PFSK-1 (cell line): ENCODE results near the gene MAGI1.

Experiments
- POLR2AphosphoS5 ChIP-seq: IDR thresholded peaks from 2 replicates; pipeline ENCODE4 v1.6.1; 2012; ENCODE audit warnings: low read depth, mild to moderate bottlenecking, control low read depth, low read length, moderate library complexity
- SIN3A ChIP-seq: IDR thresholded peaks from 2 replicates; pipeline ENCODE4 v1.6.1; 2012; ENCODE audit warnings: mild to moderate bottlenecking, low read length, moderate library complexity, borderline replicate concordance; ENCODE audit not compliant: insufficient read depth
- TF ChIP-seq, protein P1 (sequence below), 2 experiments: IDR thresholded peaks; 2 replicates each; pipeline versions ENCODE4 v1.6.1 to v1.8.0; 2011 to 2012; ENCODE audit warnings: low read depth in 2 of 2, low read length in 2 of 2, control low read depth in 1 of 2, inconsistent platforms in 1 of 2, mild to moderate bottlenecking in 1 of 2, moderate library complexity in 1 of 2; ENCODE audit not compliant: insufficient read depth in 1 of 2

DNA sequence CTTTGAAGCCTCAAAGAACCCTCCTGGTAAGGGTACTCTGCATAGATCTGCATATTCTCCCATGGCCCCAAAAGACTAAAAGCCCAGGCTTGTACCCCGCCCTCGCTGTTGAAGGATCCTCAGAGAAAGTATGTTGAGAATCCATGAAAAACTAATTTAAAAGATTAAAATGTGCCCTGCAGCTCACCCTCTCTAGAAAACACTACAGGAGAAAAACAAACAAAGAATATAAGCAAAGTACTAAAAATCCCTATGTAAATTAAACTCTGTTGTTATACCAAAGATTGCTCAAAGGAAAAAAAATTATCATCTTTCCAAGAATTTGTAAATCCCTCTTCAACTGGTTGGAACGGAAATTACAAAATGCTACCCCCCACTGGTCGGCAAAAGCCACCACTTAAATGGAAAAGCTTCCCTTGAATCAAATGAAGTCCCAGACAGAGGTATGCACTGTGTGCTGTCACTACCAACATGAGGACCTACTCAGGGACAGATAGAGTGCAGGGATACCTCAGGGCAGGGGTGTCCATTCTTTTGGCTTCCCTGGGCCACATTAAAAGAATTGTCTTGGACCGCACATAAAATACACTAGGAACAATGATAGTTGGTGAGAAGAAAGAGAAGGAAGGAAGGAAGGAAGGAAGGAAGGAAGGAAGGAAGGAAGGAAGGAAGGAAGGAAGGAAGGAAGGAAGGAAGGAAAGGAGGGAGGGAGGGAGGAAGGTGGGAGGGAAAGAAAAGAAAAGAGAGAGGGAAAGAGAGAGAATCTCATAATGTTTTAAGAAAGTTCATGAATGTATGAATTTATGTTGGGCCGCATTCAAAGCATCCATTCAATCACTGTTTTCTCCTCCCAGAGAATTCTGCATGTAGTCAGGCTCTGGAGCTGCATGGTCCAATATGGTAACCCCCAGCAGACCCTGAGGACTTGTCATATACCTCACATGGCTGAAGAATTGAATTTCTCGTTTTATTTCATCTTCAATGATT lies 88.1 kb downstream of the MAGI1 start:
- TF ChIP-seq, protein P1, sequence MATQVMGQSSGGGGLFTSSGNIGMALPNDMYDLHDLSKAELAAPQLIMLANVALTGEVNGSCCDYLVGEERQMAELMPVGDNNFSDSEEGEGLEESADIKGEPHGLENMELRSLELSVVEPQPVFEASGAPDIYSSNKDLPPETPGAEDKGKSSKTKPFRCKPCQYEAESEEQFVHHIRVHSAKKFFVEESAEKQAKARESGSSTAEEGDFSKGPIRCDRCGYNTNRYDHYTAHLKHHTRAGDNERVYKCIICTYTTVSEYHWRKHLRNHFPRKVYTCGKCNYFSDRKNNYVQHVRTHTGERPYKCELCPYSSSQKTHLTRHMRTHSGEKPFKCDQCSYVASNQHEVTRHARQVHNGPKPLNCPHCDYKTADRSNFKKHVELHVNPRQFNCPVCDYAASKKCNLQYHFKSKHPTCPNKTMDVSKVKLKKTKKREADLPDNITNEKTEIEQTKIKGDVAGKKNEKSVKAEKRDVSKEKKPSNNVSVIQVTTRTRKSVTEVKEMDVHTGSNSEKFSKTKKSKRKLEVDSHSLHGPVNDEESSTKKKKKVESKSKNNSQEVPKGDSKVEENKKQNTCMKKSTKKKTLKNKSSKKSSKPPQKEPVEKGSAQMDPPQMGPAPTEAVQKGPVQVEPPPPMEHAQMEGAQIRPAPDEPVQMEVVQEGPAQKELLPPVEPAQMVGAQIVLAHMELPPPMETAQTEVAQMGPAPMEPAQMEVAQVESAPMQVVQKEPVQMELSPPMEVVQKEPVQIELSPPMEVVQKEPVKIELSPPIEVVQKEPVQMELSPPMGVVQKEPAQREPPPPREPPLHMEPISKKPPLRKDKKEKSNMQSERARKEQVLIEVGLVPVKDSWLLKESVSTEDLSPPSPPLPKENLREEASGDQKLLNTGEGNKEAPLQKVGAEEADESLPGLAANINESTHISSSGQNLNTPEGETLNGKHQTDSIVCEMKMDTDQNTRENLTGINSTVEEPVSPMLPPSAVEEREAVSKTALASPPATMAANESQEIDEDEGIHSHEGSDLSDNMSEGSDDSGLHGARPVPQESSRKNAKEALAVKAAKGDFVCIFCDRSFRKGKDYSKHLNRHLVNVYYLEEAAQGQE (IDR thresholded peaks at IDR 0.05; ENCODE audit: insufficient read depth in 1 of 2, low read depth in 2 of 2, low read length in 2 of 2), result no peak
- TF ChIP-seq POLR2AphosphoS5, result no peak
- no peak for TF ChIP-seq SIN3A
